ENCODE measurements around the gene FOXO1.

DNA sequence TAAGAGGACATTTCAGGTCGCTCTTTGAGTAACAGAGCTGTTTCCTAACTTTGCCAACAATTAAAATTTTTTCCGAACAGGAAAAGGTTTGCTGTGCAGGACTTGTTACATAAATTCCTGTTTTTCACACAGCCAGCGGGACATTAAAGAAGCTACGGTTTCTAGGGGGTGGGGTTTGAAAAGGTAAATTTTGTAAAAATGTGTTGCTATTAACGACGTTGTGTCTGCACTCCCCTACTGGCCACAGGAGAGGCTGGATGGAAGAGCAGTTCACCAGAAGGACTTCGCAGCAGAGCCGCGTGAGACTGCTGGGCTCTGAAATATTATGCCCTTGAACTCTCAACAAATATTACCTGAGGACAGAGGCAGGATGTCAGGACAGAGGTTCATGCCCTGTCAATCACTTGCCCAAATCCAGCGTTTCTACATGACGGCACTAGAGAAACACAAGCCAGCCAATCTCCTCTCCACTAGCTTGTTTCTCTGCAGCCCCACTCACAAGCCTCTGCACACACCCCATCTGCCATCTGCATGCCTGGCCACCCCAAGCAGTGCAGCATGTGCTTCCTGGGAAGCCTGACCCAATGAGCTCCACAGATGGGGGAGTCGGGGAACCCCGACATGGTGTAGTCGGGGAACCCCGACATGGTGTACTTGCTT is 102.0 kb downstream of the FOXO1 start:
- TF ChIP-seq, protein P1, sequence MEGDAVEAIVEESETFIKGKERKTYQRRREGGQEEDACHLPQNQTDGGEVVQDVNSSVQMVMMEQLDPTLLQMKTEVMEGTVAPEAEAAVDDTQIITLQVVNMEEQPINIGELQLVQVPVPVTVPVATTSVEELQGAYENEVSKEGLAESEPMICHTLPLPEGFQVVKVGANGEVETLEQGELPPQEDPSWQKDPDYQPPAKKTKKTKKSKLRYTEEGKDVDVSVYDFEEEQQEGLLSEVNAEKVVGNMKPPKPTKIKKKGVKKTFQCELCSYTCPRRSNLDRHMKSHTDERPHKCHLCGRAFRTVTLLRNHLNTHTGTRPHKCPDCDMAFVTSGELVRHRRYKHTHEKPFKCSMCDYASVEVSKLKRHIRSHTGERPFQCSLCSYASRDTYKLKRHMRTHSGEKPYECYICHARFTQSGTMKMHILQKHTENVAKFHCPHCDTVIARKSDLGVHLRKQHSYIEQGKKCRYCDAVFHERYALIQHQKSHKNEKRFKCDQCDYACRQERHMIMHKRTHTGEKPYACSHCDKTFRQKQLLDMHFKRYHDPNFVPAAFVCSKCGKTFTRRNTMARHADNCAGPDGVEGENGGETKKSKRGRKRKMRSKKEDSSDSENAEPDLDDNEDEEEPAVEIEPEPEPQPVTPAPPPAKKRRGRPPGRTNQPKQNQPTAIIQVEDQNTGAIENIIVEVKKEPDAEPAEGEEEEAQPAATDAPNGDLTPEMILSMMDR (conservative IDR thresholded peaks at IDR 0.05), result no peak
- TF ChIP-seq EZH2 (IDR thresholded peaks at IDR 0.05; ENCODE audit: low read depth), result no peak
